Kidney (tissue), 22 donors: ENCODE measurements around the gene SLC35B1. TPM values are rescaled to one million over a fixed set of nuclear protein-coding genes. Genes with fewer than 3 reads are reported as not detected.
A peak's percentile ranks its signal among the peaks of the same experiment; 100 is the strongest.

Experiments
- DNase-seq, 5 donors: peaks; one replicate each; pipeline ENCODE4 v3.0.0-alpha.2; 2013 to 2020
- FAIRE-seq: peaks from 2 replicates; lab custom pipeline; 2012; peaks lifted over from hg19 to GRCh38; lab: Jason Lieb, UNC
- H3K27ac ChIP-seq, 2 donors: one replicate each; pipeline ENCODE4 v1.7.0; 2013; ENCODE audit warnings: low read depth in 2 of 2, low read length in 2 of 2, inconsistent platforms in 1 of 2
- H3K27me3 ChIP-seq: one replicate; pipeline ENCODE4 v1.7.1; 2013; ENCODE audit warnings: low read length, inconsistent platforms; ENCODE audit not compliant: control insufficient read depth, insufficient read depth
- H3K36me3 ChIP-seq, 3 donors: one replicate each; pipeline versions ENCODE4 v1.7.0 to v1.7.1; 2013; ENCODE audit warnings: low read length in 3 of 3, control low read depth in 1 of 3, inconsistent platforms in 1 of 3; ENCODE audit not compliant: insufficient read depth in 3 of 3, control insufficient read depth in 2 of 3
- H3K4me1 ChIP-seq, 3 donors: one replicate each; pipeline versions ENCODE4 v1.7.0 to v1.7.1; 2013; ENCODE audit warnings: low read length in 3 of 3, inconsistent platforms in 1 of 3, low read depth in 1 of 3; ENCODE audit not compliant: control insufficient read depth in 2 of 3, insufficient read depth in 2 of 3
- H3K4me3 ChIP-seq, 3 donors: one replicate each; pipeline versions ENCODE4 v1.7.0 to v1.8.1; 2013; ENCODE audit warnings: low read length in 3 of 3, control low read depth in 1 of 3, inconsistent platforms in 1 of 3
- H3K9ac ChIP-seq, 3 donors: one replicate each; pipeline versions ENCODE4 v1.7.0 to v1.7.1; 2013; ENCODE audit warnings: low read length in 3 of 3, control low read depth in 1 of 3, inconsistent platforms in 1 of 3
- H3K9me3 ChIP-seq, 3 donors: one replicate each; pipeline versions ENCODE4 v1.7.0 to v1.7.1; 2013; ENCODE audit warnings: low read length in 3 of 3, control low read depth in 1 of 3, inconsistent platforms in 1 of 3; ENCODE audit not compliant: control insufficient read depth in 2 of 3, insufficient read depth in 1 of 3
- CTCF ChIP-seq: IDR thresholded peaks from 3 replicates; pipeline ENCODE4 v1.5.1; 2012; ENCODE audit warnings: mild to moderate bottlenecking, moderate library complexity, borderline replicate concordance; ENCODE audit not compliant: insufficient read depth; ENCODE audit errors: extremely low read depth
- intact Hi-C: fragments of 100-400 bp; cut with DNase I; formaldehyde crosslinking; loops from one replicate; pipeline ENCODE4 v1.11.1; 2022
- long read RNA-seq, 10 donors: library from polyadenylated mRNA in 1 of 10; unstranded in 1 of 10; transcript quantifications; one replicate each; pipeline ENCODE4 v2.0.0 and lab custom pipeline, GENCODE V29; 2021 to 2026
- polyA plus RNA-seq: library from polyadenylated mRNA; stranded (reverse); fragments of 350-450 nt; fragmentation: Illumina TruSeq; extraction: RNeasy Lipid Tissue Mini Kit (QIAGEN cat#74804); gene quantifications from one replicate; pipeline ENCODE4 v1.2.3, GENCODE V29; 2014; ENCODE audit warnings: low read depth, low replicate concordance; ENCODE audit not compliant: insufficient read depth
- total RNA-seq: library from RNA; stranded (reverse); fragmentation: NEBNext Ultra II Directional; extraction: Animal tissue kit (Norgen Biotek cat#: 25700); gene quantifications from one replicate; pipeline ENCODE4 v1.2.1, GENCODE V29; 2021
- donor health status: control.
- donor health status: control.
- donor health status: control.
- donor health status: control.
- donor health status: control.
- donor health status: DM: yes; HTN: yes; CAD: no.
- donor health status: Normal renal cell carcinoma (clear cell type).

SLC35B1 gene
- total RNA-seq (56.6 TPM), polyA plus RNA-seq (83.7 TPM)
- long read RNA-seq, donor 1, transcript SLC35B1-220 (9 exons, 1,611 nt), result major isoform, 6 of 16 reads
- long read RNA-seq, donor 1, partial matches to known transcripts, result 5 of 16 reads
- long read RNA-seq, donor 1, other reads (novel, unspliced or antisense), result 0 of 16 reads
- long read RNA-seq, donor 2, transcript SLC35B1-209 (9 exons, 1,320 nt), result major isoform, 10 of 42 reads
- long read RNA-seq, donor 2, transcript SLC35B1-220 (9 exons, 1,611 nt), result minor isoform, 9 of 42 reads
- long read RNA-seq, donor 2, partial matches to known transcripts, result 20 of 42 reads
- long read RNA-seq, donor 2, other reads (novel, unspliced or antisense), result 0 of 42 reads
- long read RNA-seq, donor 3, transcript SLC35B1-220 (9 exons, 1,611 nt), result major isoform, 14 of 28 reads
- long read RNA-seq, donor 3, transcript SLC35B1-209 (9 exons, 1,320 nt), result minor isoform, 10 of 28 reads
- long read RNA-seq, donor 3, partial matches to known transcripts, result 0 of 28 reads
- long read RNA-seq, donor 3, other reads (novel, unspliced or antisense), result 0 of 28 reads
- long read RNA-seq, donor 4, transcript SLC35B1-209 (9 exons, 1,320 nt), result major isoform, 5 of 13 reads
- long read RNA-seq, donor 4, transcript SLC35B1-220 (9 exons, 1,611 nt), result major isoform, 5 of 13 reads
- long read RNA-seq, donor 4, partial matches to known transcripts, result 0 of 13 reads
- long read RNA-seq, donor 4, other reads (novel, unspliced or antisense), result 0 of 13 reads
- long read RNA-seq, donor 5, partial matches to known transcripts, result 0 of 2 reads
- long read RNA-seq, donor 5, other reads (novel, unspliced or antisense), result 0 of 2 reads
- long read RNA-seq, donor 6, transcript SLC35B1-212 (2 exons, 464 nt), result major isoform, 6 of 29 reads
- long read RNA-seq, donor 6, transcript SLC35B1-220 (9 exons, 1,611 nt), result minor isoform, 5 of 29 reads
- long read RNA-seq, donor 6, partial matches to known transcripts, result 11 of 29 reads
- long read RNA-seq, donor 6, other reads (novel, unspliced or antisense), result 0 of 29 reads
- long read RNA-seq, donor 7, transcript SLC35B1-209 (9 exons, 1,320 nt), result minor isoform, 12 of 32 reads
- long read RNA-seq, donor 7, transcript SLC35B1-220 (9 exons, 1,611 nt), result major isoform, 16 of 32 reads
- long read RNA-seq, donor 7, partial matches to known transcripts, result 1 of 32 reads
- long read RNA-seq, donor 7, other reads (novel, unspliced or antisense), result 3 of 32 reads
- long read RNA-seq, donor 8, transcript SLC35B1-220 (9 exons, 1,611 nt), result major isoform, 11 of 14 reads
- long read RNA-seq, donor 8, partial matches to known transcripts, result 0 of 14 reads
- long read RNA-seq, donor 8, other reads (novel, unspliced or antisense), result 0 of 14 reads
- long read RNA-seq, donor 9, transcript SLC35B1-220 (9 exons, 1,611 nt), result major isoform, 6 of 11 reads
- long read RNA-seq, donor 9, partial matches to known transcripts, result 0 of 11 reads
- long read RNA-seq, donor 9, other reads (novel, unspliced or antisense), result 0 of 11 reads
- long read RNA-seq, donor 10, transcript SLC35B1-220 (9 exons, 1,611 nt), result major isoform, 15 of 35 reads
- long read RNA-seq, donor 10, partial matches to known transcripts, result 8 of 35 reads
- long read RNA-seq, donor 10, other reads (novel, unspliced or antisense), result 0 of 35 reads

- Histone ChIP-seq H3K36me3 (peaks cover 6 to 29% (median 21%) of the 10 kb centered on the region in 3 donors), H3K4me1 (peaks cover 0 to 13% (median 4%) of the 10 kb centered on the region in 3 donors), H3K27ac (peak within 1 kb of the TSS; percentile 99), H3K9me3 (no peaks in the 10 kb centered on the region), H3K9ac (peak within 1 kb of the TSS; percentile 71 to 95 (median 93)), H3K27me3 (no peaks in the 10 kb centered on the region), H3K4me3 (peak within 1 kb of the TSS; percentile 76 to 96 (median 86))
- peak; percentile 92 for TF ChIP-seq CTCF
- intact Hi-C loops, result loop anchor here (10.0 kb wide), 1 partner anchor 67 kb away; no protein-coding TSS in a partner anchor
- FAIRE-seq (peak; percentile 93), DNase-seq (peak; percentile 99 to 100 (median 99))
Measured at GRCh38 chr17:49707608-49708514, at the start of gene SLC35B1. Gene SLC35B1 (minus strand): TSS chr17:49707964. CDS start chr17:49707833, 131 bp downstream.

GRCh38 chr17:49757151-49757777 is 49.5 kb upstream of the SLC35B1 start:
- FAIRE-seq (no peak), DNase-seq (no peak)
- Histone ChIP-seq H3K4me3 (no peak overlapping the region), H3K36me3 (no peaks in the 10 kb centered on the region), H3K9me3 (no peaks in the 10 kb centered on the region), H3K4me1 (peaks cover 0 to 2% (median under 1%) of the 10 kb centered on the region in 3 donors), H3K27me3 (no peaks in the 10 kb centered on the region), H3K27ac (no peak overlapping the region), H3K9ac (no peak overlapping the region)
- intact Hi-C loops, result no loop called here
- no peak for TF ChIP-seq CTCF
